ENCODE data around the gene RPS6KA2.

GRCh38 chr6:166514196-166514595, 112.9 kb downstream of the RPS6KA2 start:
- TF ChIP-seq EZH2 (IDR thresholded peaks at IDR 0.05; ENCODE audit: low read depth, unreplicated experiment) (no peak), CTCF (conservative IDR thresholded peaks at IDR 0.05; ENCODE audit: low read depth in 2 of 2) (peak; percentile 35), POLR2AphosphoS5 (IDR thresholded peaks at IDR 0.05; ENCODE audit: low read depth) (no peak), EZH2phosphoT487 (IDR thresholded peaks at IDR 0.05; ENCODE audit: unreplicated experiment) (no peak), REST (IDR thresholded peaks at IDR 0.05; ENCODE audit: unreplicated experiment) (no peak), ZNF114 (CRISPR knock-in tag; IDR thresholded peaks at IDR 0.05) (no peak), NANOG (IDR thresholded peaks at IDR 0.05; ENCODE audit: borderline replicate concordance) (no peak), STAT1 (IDR thresholded peaks at IDR 0.05; ENCODE audit: unreplicated experiment) (no peak), CREB1 (CRISPR knock-in tag; IDR thresholded peaks at IDR 0.05; ENCODE audit: low read depth) (no peak), ZNF331 (CRISPR knock-in tag; IDR thresholded peaks at IDR 0.05; ENCODE audit: low read depth) (no peak), JUNB (IDR thresholded peaks at IDR 0.05; ENCODE audit: unreplicated experiment) (no peak), ETS1 (IDR thresholded peaks at IDR 0.05) (no peak)
